NT2/D1 (cell line): ENCODE measurements around the gene PDILT.

Source experiments
- SUZ12 ChIP-seq: IDR thresholded peaks from 2 replicates; pipeline ENCODE4 v1.6.1; 2011; ENCODE audit not compliant: insufficient read length, insufficient read depth; ENCODE audit errors: extremely low read depth
- YY1 ChIP-seq: IDR thresholded peaks from 2 replicates; pipeline ENCODE4 v1.6.1; 2011; ENCODE audit not compliant: insufficient read length, insufficient read depth
- ZNF274 ChIP-seq: IDR thresholded peaks from 2 replicates; pipeline ENCODE4 v1.6.1; 2011; ENCODE audit warnings: mild to moderate bottlenecking, low read depth, low read length

- TF ChIP-seq YY1 (no peak), ZNF274 (no peak), SUZ12 (no peak)
These were observed 1.9 kb downstream of the PDILT start for GRCh38 chr16:20402651-20403050.
